Uterus (tissue), 4 donors: ENCODE results near the gene OSBPL7. TPM values are rescaled to one million over a fixed set of nuclear protein-coding genes. Genes with fewer than 3 reads are reported as not detected.

ENCODE experiments used
- DNase-seq, 2 donors: peaks; one replicate each; pipeline ENCODE4 v3.0.0-alpha.2; 2019 to 2020
- H3K27ac ChIP-seq, 2 donors: fragments of 200-600 bp; sonication (generic); 1 replicate in 1 of 2; 2 replicates in 1 of 2; pipeline ENCODE4 v1.5.1; 2016 to 2018
- H3K27me3 ChIP-seq, 2 donors: fragments of 200-600 bp; sonication (generic); one replicate each; pipeline ENCODE4 v1.5.1; 2018 to 2019; ENCODE audit warnings: control low read depth in 1 of 2
- H3K36me3 ChIP-seq, 2 donors: fragments of 200-600 bp; sonication (generic); one replicate each; pipeline ENCODE4 v1.5.1; 2019; ENCODE audit warnings: control low read depth in 1 of 2
- H3K4me1 ChIP-seq, 2 donors: fragments of 200-600 bp; sonication (generic); one replicate each; pipeline ENCODE4 v1.5.1; 2018 to 2019; ENCODE audit warnings: control low read depth in 1 of 2
- H3K4me3 ChIP-seq, 2 donors: fragments of 200-600 bp; sonication (generic); 1 replicate in 1 of 2; 2 replicates in 1 of 2; pipeline ENCODE4 v1.5.1; 2018 to 2019; ENCODE audit warnings: mild to moderate bottlenecking in 1 of 2
- H3K9me3 ChIP-seq, 2 donors: fragments of 200-600 bp; sonication (generic); one replicate each; pipeline ENCODE4 v1.5.1; 2019; ENCODE audit warnings: control low read depth in 1 of 2
- CTCF ChIP-seq, 4 experiments: fragments of 200-600 bp in 2 of 4; fragments of 450-650 bp in 2 of 4; sonication (generic) in 2 of 4; IDR thresholded peaks; one replicate each; pipeline ENCODE4 v1.5.1; 2016 to 2019; ENCODE audit warnings: antibody characterized with exemption in 4 of 4, mild to moderate bottlenecking in 2 of 4, moderate library complexity in 1 of 4
- POLR2A ChIP-seq, 2 donors: fragments of 450-650 bp; IDR thresholded peaks; one replicate each; pipeline ENCODE4 v1.6.1; 2016; ENCODE audit warnings: antibody characterized with exemption in 2 of 2, mild to moderate bottlenecking in 1 of 2, moderate library complexity in 1 of 2
- intact Hi-C: fragments of 100-400 bp; cut with DNase I; formaldehyde crosslinking; loops from one replicate; pipeline ENCODE4 v1.15.1; 2023; ENCODE audit warnings: low total_unique reads
- total RNA-seq, 4 donors: library from RNA; depleted of rRNA in 3 of 4; stranded (reverse); fragments of >200 nt in 3 of 4; gene quantifications; one replicate each; pipeline versions ENCODE4 v1.1.0 to v1.2.4, GENCODE V29; 2014 to 2023
- donor health status: DM: yes; HTN: yes; CAD: no.

Gene OSBPL7
- total RNA-seq, 4 donors from 2014 or later = 1.0 to 23.4 (median 10.7) TPM

GRCh38 chr17:47785538-47786123, 36.0 kb downstream of the OSBPL7 start:
- no peak for DNase-seq
- intact Hi-C loops = no loop called here

GRCh38 chr17:47781397-47781796, 40.2 kb downstream of the OSBPL7 start:
- Histone ChIP-seq H3K27me3 (no peaks in the 10 kb centered on the region), H3K36me3 (no peaks in the 10 kb centered on the region), H3K4me1 (no peaks in the 10 kb centered on the region), H3K4me3 (no peak overlapping the region), H3K9me3 (no peaks in the 10 kb centered on the region), H3K27ac (no peak overlapping the region)
- no peak for DNase-seq
- no peak for TF ChIP-seq CTCF (IDR thresholded peaks at IDR 0.05)
- no peak for TF ChIP-seq POLR2A (IDR thresholded peaks at IDR 0.05)
- intact Hi-C loops = no loop called here

More at GRCh38 chr17:47785538-47786123, 36.0 kb downstream of the OSBPL7 start:
- no peak for TF ChIP-seq POLR2A (IDR thresholded peaks at IDR 0.05)
- no peak for TF ChIP-seq CTCF (IDR thresholded peaks at IDR 0.05)
- Histone ChIP-seq H3K9me3 (no peaks in the 10 kb centered on the region), H3K4me1 (no peaks in the 10 kb centered on the region), H3K27me3 (peaks cover 0 to 18% of the 10 kb centered on the region in 2 donors), H3K36me3 (no peaks in the 10 kb centered on the region), H3K27ac (no peak overlapping the region), H3K4me3 (no peak overlapping the region)

GRCh38 chr17:47778184-47778635, 43.4 kb downstream of the OSBPL7 start:
- H3K27me3 ChIP-seq = no peaks in the 10 kb centered on the region
- TF ChIP-seq CTCF (IDR thresholded peaks at IDR 0.05) (no peak), POLR2A (IDR thresholded peaks at IDR 0.05) (no peak)
- intact Hi-C loops = no loop called here
- DNase-seq = no peak
- H3K4me1 ChIP-seq = no peaks in the 10 kb centered on the region
- H3K36me3 ChIP-seq = no peaks in the 10 kb centered on the region
- no peak overlapping the region for H3K27ac ChIP-seq
- H3K4me3 ChIP-seq = no peak overlapping the region
- no peaks in the 10 kb centered on the region for H3K9me3 ChIP-seq

- no peaks in the 10 kb centered on the region for H3K27me3 ChIP-seq
- TF ChIP-seq POLR2A (IDR thresholded peaks at IDR 0.05) (no peak), CTCF (IDR thresholded peaks at IDR 0.05) (peak; percentile 21 to 54 (median 43))
- intact Hi-C loops = no loop called here
These were observed 45.0 kb downstream of the OSBPL7 start for GRCh38 chr17:47776330-47777197.

GRCh38 chr17:47774987-47775580, 46.5 kb downstream of the OSBPL7 start:
- intact Hi-C loops = no loop called here
- no peak for DNase-seq
- H3K36me3 ChIP-seq = no peaks in the 10 kb centered on the region
- no peak overlapping the region for H3K4me3 ChIP-seq
- no peaks in the 10 kb centered on the region for H3K4me1 ChIP-seq
- H3K27ac ChIP-seq = no peak overlapping the region
- TF ChIP-seq POLR2A (IDR thresholded peaks at IDR 0.05) (no peak), CTCF (IDR thresholded peaks at IDR 0.05) (no peak)
- no peaks in the 10 kb centered on the region for H3K27me3 ChIP-seq
- H3K9me3 ChIP-seq = no peaks in the 10 kb centered on the region

More at GRCh38 chr17:47776330-47777197, 45.0 kb downstream of the OSBPL7 start:
- H3K36me3 ChIP-seq = no peaks in the 10 kb centered on the region
- no peak for DNase-seq
- no peak overlapping the region for H3K4me3 ChIP-seq
- H3K4me1 ChIP-seq = no peaks in the 10 kb centered on the region
- no peak overlapping the region for H3K27ac ChIP-seq
- no peaks in the 10 kb centered on the region for H3K9me3 ChIP-seq
